Activated CD8-positive, alpha-beta T cell treated with anti-CD3 and anti-CD28 coated beads for 36 hours (primary cell): Measurements from ENCODE around the gene EPHB3. TPM values are rescaled to one million over a fixed set of nuclear protein-coding genes. Genes with fewer than 3 reads are reported as not detected.

Experiments used
- ATAC-seq: fragments of 200-7000 bp; cut with Tn5 transposase; one replicate; pipeline ENCODE4 v1.10.0; 2021; ENCODE audit warnings: mild to moderate bottlenecking, moderate library complexity
- CTCF ChIA-PET: fragments of 350-600 bp; sonication (Branson Sonifier 250); formaldehyde crosslinking; loops from one replicate; lab custom pipeline; 2021; ENCODE audit warnings: antibody characterized with exemption; lab: Charles Lee
- POLR2A ChIA-PET: fragments of 350-600 bp; sonication (Branson Sonifier 250); formaldehyde crosslinking; loops from one replicate; lab custom pipeline; 2021; ENCODE audit warnings: antibody characterized with exemption; lab: Charles Lee
- DNase-seq: peaks from one replicate; pipeline ENCODE4 v3.0.0-alpha.2; 2020
- H3K27ac Mint-ChIP-seq: one replicate; pipeline ENCODE4 v1.8.0; 2021; ENCODE audit warnings: mild to moderate bottlenecking, mixed read lengths
- H3K27me3 Mint-ChIP-seq: one replicate; pipeline ENCODE4 v1.8.0; 2021; ENCODE audit warnings: mixed read lengths
- H3K36me3 Mint-ChIP-seq: one replicate; pipeline ENCODE4 v1.8.0; 2021; ENCODE audit warnings: low read depth, mixed read lengths
- H3K4me1 Mint-ChIP-seq: one replicate; pipeline ENCODE4 v1.8.0; 2021; ENCODE audit warnings: low read depth, mixed read lengths
- H3K4me3 Mint-ChIP-seq: one replicate; pipeline ENCODE4 v1.8.0; 2021; ENCODE audit warnings: mild to moderate bottlenecking, moderate library complexity, mixed read lengths
- H3K9me3 Mint-ChIP-seq: one replicate; pipeline ENCODE4 v1.8.0; 2021; ENCODE audit warnings: mixed read lengths
- intact Hi-C: fragments of 100-400 bp; cut with micrococcal nuclease; formaldehyde crosslinking; loops from one replicate; pipeline ENCODE4 v1.10.0; 2022
- total RNA-seq, 2 experiments: library from RNA; stranded (reverse); gene quantifications; one replicate each; pipeline ENCODE4 v1.2.3, GENCODE V29; 2021
- TF ChIP-seq, protein P1 (sequence below): fragments of 200-600 bp; IDR thresholded peaks from one replicate; pipeline ENCODE4 v1.8.0; 2022; ENCODE audit warnings: antibody characterized with exemption, mild to moderate bottlenecking

The EPHB3 gene
- total RNA-seq, 2 experiments from 2014 or later, result 0.07 TPM; not detected in 1

DNA sequence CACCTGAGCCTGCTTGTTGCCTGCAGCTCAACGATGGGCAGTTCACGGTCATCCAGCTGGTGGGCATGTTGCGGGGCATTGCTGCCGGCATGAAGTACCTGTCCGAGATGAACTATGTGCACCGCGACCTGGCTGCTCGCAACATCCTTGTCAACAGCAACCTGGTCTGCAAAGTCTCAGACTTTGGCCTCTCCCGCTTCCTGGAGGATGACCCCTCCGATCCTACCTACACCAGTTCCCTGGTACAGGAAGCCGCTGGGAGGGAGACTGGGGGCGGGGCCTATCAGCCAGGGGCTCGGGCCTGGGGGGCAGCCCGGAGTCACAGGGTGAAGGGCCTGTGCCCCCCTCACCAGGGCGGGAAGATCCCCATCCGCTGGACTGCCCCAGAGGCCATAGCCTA lies 18.8 kb downstream of the EPHB3 start:
- Mint-ChIP-seq H3K4me1 (peaks cover 4% of the 10 kb centered on the region), H3K4me3 (no peak overlapping the region), H3K9me3 (no peaks in the 10 kb centered on the region), H3K36me3 (no peaks in the 10 kb centered on the region), H3K27ac (no peak overlapping the region), H3K27me3 (peaks cover 26% of the 10 kb centered on the region)
- CTCF ChIA-PET, result interaction anchor here (1.2 to 2.3 kb wide), 2 partner anchors 19 to 197 kb away, joined by 4 to 5 read pairs; partner anchors contain the start of gene EPHB3
- TF ChIP-seq, protein P1, sequence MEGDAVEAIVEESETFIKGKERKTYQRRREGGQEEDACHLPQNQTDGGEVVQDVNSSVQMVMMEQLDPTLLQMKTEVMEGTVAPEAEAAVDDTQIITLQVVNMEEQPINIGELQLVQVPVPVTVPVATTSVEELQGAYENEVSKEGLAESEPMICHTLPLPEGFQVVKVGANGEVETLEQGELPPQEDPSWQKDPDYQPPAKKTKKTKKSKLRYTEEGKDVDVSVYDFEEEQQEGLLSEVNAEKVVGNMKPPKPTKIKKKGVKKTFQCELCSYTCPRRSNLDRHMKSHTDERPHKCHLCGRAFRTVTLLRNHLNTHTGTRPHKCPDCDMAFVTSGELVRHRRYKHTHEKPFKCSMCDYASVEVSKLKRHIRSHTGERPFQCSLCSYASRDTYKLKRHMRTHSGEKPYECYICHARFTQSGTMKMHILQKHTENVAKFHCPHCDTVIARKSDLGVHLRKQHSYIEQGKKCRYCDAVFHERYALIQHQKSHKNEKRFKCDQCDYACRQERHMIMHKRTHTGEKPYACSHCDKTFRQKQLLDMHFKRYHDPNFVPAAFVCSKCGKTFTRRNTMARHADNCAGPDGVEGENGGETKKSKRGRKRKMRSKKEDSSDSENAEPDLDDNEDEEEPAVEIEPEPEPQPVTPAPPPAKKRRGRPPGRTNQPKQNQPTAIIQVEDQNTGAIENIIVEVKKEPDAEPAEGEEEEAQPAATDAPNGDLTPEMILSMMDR, result no peak
- intact Hi-C loops, result no loop called here
- POLR2A ChIA-PET, result no interaction called here
- ATAC-seq, result no peak
- no peak for DNase-seq

DNA sequence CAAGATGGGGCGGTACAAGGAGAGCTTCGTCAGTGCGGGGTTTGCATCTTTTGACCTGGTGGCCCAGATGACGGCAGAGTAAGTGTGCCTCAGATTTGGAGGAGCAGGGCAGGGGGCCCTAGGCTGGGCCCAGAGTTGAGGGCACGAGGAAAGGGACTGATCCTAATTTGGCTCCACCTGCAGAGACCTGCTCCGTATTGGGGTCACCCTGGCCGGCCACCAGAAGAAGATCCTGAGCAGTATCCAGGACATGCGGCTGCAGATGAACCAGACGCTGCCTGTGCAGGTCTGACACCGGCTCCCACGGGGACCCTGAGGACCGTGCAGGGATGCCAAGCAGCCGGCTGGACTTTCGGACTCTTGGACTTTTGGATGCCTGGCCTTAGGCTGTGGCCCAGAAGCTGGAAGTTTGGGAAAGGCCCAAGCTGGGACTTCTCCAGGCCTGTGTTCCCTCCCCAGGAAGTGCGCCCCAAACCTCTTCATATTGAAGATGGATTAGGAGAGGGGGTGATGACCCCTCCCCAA lies 19.8 kb downstream of the EPHB3 start:
- ATAC-seq, result no peak
- H3K36me3 Mint-ChIP-seq, result no peaks in the 10 kb centered on the region
- intact Hi-C loops, result no loop called here
- ChIA-PET CTCF (no interaction called here), POLR2A (no interaction called here)
- H3K9me3 Mint-ChIP-seq, result no peaks in the 10 kb centered on the region
- peaks cover 26% of the 10 kb centered on the region for H3K27me3 Mint-ChIP-seq
- no peak overlapping the region for H3K27ac Mint-ChIP-seq
- no peak overlapping the region for H3K4me3 Mint-ChIP-seq
- TF ChIP-seq, protein P1, result no peak
- H3K4me1 Mint-ChIP-seq, result peaks cover 4% of the 10 kb centered on the region
- DNase-seq, result no peak

DNA sequence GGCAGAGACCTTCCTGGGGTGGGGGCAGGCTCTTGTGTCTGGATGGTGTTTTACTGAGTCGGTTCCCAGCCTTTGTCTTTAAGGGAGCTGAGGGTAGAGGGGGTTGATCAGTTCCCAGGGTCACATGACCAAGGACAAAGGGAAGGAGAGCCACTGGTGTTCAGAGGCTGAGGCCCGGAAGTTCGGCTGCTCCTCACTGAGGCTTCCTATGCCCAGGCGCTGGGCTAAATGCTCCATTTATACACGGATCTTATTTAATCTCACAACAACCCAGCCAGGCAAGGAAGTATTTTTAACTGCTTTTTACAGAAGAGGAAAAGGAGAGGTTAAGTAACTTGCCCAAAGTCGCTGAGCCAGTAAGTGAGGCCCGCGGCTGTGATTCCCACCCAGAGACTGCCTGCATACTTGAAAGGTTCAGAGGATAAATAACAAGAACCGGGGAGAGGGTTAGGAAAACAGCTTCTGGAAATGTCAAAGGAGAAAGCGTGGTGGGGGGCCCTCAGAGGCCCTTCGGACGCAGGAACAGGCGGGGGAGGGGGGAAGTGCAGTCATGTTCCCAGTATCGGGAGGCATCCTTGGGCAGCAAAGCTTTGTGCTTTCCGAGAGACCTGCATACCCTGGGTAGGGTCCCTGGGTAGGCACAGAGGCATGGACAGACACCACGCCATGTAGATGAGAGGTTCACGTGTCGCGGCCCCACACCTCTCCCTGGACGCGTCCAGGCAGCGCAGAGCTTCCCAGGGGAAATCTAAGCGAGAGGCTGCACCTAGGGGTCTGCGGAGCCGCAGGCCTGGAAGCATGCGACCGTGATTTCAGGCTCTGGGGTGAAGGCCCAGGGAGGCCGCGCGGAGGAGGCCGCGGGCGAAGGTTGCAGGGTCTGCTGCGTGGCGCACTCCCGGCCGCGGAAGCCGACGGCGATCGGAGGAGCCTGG lies 21.3 kb downstream of the EPHB3 start:
- H3K9me3 Mint-ChIP-seq, result no peaks in the 10 kb centered on the region
- H3K4me1 Mint-ChIP-seq, result peaks cover 4% of the 10 kb centered on the region
- POLR2A ChIA-PET, result interaction anchor here (0.6 kb wide), 2 partner anchors 74 to 540 kb away, joined by 3 to 4 read pairs; no protein-coding TSS in a partner anchor
- ATAC-seq (no peak), DNase-seq (no peak)
- peaks cover 27% of the 10 kb centered on the region for H3K27me3 Mint-ChIP-seq
- CTCF ChIA-PET, result interaction anchor here (1.8 kb wide), 1 partner anchor 22 kb away, joined by 8 read pairs; the partner anchor contains the start of gene EPHB3
- H3K4me3 Mint-ChIP-seq, result peak overlapping the region; percentile 26
- no peaks in the 10 kb centered on the region for H3K36me3 Mint-ChIP-seq
- TF ChIP-seq, protein P1, result no peak
- intact Hi-C loops, result no loop called here
- no peak overlapping the region for H3K27ac Mint-ChIP-seq

DNA sequence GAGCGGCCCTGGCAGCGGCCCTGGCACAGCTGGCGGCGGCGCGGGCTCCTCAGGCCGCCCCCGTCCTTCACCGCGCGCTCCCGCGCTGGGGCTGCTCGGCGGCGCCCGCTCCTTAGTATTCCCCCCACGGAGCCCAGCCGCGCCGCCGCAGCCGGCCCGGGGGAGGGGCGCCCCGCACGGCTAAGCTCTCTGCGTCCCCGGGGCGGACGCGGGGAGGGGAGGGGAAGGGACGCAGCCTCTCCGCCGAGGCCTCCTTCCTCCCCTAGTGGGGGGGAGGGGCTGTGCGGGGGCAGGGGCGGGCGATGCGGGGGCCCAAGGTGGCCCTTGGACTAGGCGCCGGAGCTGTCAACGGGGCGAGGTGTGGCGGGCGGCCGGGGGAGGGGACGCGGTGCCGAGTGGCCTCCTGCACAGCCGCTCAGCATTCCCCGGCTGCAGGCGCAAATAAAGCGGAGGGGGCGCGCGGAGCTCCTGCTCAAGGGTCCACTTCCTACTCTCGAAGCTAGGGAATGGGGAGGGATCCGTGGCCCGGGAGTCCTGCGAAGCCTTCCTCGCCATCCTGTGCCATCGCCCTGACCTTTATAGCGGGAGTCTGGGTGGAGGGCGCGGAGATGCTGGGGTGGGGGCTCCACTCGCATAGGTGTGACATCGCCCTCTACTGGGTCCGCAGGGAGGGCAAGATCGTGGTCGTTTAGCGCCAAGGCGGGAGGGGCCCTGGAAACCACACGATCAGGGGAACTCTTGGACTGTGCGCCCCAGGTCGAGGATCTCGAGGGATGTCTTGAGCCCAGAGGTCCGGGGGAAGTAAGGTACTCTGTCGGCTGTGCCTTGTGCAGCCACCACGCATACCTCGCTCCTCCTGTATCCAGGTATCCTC lies 22.2 kb downstream of the EPHB3 start:
- DNase-seq, result no peak
- peaks cover 27% of the 10 kb centered on the region for H3K27me3 Mint-ChIP-seq
- no peaks in the 10 kb centered on the region for H3K36me3 Mint-ChIP-seq
- H3K4me1 Mint-ChIP-seq, result peaks cover 4% of the 10 kb centered on the region
- H3K27ac Mint-ChIP-seq, result no peak overlapping the region
- H3K9me3 Mint-ChIP-seq, result no peaks in the 10 kb centered on the region
- POLR2A ChIA-PET, result no interaction called here
- peak; percentile 59 for ATAC-seq
- intact Hi-C loops, result no loop called here
- CTCF ChIA-PET, result interaction anchor here (1.8 kb wide), 1 partner anchor 22 kb away, joined by 8 read pairs; the partner anchor contains the start of gene EPHB3
- TF ChIP-seq, protein P1, result peak; percentile 41
- H3K4me3 Mint-ChIP-seq, result no peak overlapping the region
